Measurements from ENCODE around the gene KNSTRN. TPM values are rescaled to one million over a fixed set of nuclear protein-coding genes. Genes with fewer than 3 reads are reported as not detected.

The KNSTRN gene
- total RNA-seq, 2 donors from 2014 or later, result 12.9 to 19.8 TPM

DNA sequence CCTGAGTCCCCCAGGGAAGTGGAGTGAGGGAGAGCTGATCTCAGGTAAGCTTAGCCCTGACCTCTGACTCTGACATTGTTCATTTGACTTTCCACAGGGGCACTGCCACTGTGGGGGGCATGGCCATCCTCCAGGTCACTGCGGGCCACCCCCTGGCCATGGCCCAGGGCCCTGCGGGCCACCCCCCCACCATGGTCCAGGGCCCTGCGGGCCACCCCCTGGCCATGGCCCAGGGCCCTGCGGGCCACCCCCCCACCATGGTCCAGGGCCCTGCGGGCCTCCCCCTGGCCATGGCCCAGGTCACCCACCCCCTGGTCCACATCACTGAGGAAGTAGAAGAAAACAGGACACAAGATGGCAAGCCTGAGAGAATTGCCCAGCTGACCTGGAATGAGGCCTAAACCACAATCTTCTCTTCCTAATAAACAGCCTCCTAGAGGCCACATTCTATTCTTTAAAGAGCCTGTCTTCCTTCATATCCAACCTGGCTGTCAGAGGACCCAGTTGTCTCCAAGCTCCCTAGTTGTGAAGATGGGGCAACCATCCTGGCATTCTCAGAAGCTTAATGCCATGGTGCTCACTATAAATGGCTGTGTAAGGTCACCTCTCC lies 26.4 kb upstream of the KNSTRN start:
- TF ChIP-seq, protein P1, sequence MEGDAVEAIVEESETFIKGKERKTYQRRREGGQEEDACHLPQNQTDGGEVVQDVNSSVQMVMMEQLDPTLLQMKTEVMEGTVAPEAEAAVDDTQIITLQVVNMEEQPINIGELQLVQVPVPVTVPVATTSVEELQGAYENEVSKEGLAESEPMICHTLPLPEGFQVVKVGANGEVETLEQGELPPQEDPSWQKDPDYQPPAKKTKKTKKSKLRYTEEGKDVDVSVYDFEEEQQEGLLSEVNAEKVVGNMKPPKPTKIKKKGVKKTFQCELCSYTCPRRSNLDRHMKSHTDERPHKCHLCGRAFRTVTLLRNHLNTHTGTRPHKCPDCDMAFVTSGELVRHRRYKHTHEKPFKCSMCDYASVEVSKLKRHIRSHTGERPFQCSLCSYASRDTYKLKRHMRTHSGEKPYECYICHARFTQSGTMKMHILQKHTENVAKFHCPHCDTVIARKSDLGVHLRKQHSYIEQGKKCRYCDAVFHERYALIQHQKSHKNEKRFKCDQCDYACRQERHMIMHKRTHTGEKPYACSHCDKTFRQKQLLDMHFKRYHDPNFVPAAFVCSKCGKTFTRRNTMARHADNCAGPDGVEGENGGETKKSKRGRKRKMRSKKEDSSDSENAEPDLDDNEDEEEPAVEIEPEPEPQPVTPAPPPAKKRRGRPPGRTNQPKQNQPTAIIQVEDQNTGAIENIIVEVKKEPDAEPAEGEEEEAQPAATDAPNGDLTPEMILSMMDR (IDR thresholded peaks at IDR 0.05), result no peak
- TF ChIP-seq POLR2A (IDR thresholded peaks at IDR 0.05) (no peak), POLR2AphosphoS5 (IDR thresholded peaks at IDR 0.05) (no peak)
- intact Hi-C loops (cut with DNase I), result loop anchor here (5.0 kb wide), 1 partner anchor 34 kb away; the partner anchor contains the start of gene INAFM2
- Histone ChIP-seq H3K9me3 (no peaks in the 10 kb centered on the region), H3K4me1 (replicated peaks) (peaks cover 4% of the 10 kb centered on the region), H3K4me3 (no peak overlapping the region), H3K27ac (no peak overlapping the region), H3K27me3 (replicated peaks; ENCODE audit: insufficient read depth) (no peaks in the 10 kb centered on the region), H3K36me3 (no peaks in the 10 kb centered on the region)
- no peak for DNase-seq (ENCODE audit: low spot score)
- WGBS, result 97% methylated on average over 4 of the region's 5 CpGs

DNA sequence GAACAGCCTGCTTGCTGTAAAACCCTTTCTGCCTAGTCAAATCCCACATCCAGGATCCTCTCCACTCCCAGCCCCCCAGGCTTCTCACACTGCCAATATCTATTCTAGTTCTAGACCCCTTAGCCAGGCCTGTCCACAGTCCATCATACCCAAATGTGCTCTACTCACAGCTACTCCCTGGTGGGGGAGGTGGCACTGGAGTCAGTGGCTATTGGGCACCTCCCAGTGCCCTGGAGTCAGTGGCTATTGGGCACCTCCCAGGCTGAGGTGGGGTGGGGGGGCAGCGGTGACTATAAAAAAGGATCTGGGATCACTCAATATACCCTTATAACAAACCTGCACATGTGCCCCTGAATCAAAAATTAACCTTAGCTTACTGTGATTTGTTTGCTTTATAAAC lies 25.3 kb upstream of the KNSTRN start:
- no peak overlapping the region for H3K27ac ChIP-seq
- H3K27me3 ChIP-seq (replicated peaks; ENCODE audit: insufficient read depth), result no peaks in the 10 kb centered on the region
- TF ChIP-seq POLR2AphosphoS5 (IDR thresholded peaks at IDR 0.05), result no peak
- TF ChIP-seq, protein P1 (IDR thresholded peaks at IDR 0.05), result no peak
- no peak for TF ChIP-seq POLR2A (IDR thresholded peaks at IDR 0.05)
- no peak for DNase-seq (ENCODE audit: low spot score)
- H3K36me3 ChIP-seq, result no peaks in the 10 kb centered on the region
- intact Hi-C loops (cut with DNase I), result loop anchor here (5.0 kb wide), 1 partner anchor 35 kb away; the partner anchor contains the start of gene INAFM2
- H3K4me1 ChIP-seq (replicated peaks), result peaks cover 4% of the 10 kb centered on the region
- WGBS, result 67% methylated on average over 1 of the region's 1 CpG
- no peak overlapping the region for H3K4me3 ChIP-seq
- no peaks in the 10 kb centered on the region for H3K9me3 ChIP-seq

DNA sequence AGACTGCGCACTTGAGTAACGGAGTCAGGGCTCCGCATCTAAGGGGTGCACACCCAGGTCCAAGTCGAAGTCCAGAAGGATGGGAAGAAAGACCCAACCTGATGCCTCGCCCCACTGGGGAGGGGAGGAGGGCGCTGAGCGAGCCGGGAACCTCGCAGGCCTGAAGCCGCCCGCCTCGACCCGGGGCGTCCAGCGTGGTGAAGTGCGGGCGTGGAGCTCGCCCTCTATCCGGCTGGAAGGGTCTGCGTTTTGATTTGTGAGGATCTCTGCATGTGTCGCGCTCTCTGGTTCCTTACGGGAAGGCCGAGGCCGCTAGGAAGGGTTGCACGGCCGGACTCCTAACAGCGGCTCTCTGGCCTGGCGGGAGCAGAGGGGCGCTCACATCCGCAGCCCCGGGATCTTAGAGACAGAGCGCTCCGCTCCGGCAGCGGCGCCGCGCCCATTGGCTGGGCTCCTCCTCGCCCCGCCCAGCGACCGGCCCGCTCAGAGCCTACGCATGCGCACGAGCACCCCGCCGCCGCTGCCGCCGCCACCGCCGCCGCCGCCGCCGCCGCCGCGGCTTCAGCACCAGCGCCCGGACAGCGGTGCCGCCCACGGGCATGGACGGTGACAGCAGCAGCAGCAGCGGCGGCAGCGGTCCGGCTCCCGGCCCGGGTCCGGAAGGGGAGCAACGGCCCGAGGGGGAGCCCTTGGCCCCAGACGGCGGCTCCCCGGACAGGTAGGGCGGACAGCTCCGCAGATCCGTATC lies 24.6 kb upstream of the KNSTRN start, which contains the start of gene DISP2:
TSS of gene DISP2 (plus strand) at position 497 of the 748 bp plus-strand sequence. CDS start at position 600, 103 bp downstream.
- Histone ChIP-seq H3K27me3 (replicated peaks; ENCODE audit: insufficient read depth) (no peaks in the 10 kb centered on the region), H3K36me3 (no peaks in the 10 kb centered on the region), H3K27ac (no peak within 1 kb of the TSS), H3K4me3 (peak within 1 kb of the TSS; percentile 28 to 40), H3K9me3 (no peaks in the 10 kb centered on the region), H3K4me1 (replicated peaks) (peaks cover 4% of the 10 kb centered on the region)
- WGBS, result 4% methylated on average over 59 of the region's 82 CpGs
- intact Hi-C loops (cut with DNase I), result loop anchor here (5.0 kb wide), 1 partner anchor 36 kb away; the partner anchor contains the start of gene INAFM2
- no peak for TF ChIP-seq POLR2AphosphoS5 (IDR thresholded peaks at IDR 0.05)
- TF ChIP-seq, protein P1 (IDR thresholded peaks at IDR 0.05), result peak in 1 of 4 experiments; percentile 21
- peak; percentile 80 for DNase-seq (ENCODE audit: low spot score)

DNA sequence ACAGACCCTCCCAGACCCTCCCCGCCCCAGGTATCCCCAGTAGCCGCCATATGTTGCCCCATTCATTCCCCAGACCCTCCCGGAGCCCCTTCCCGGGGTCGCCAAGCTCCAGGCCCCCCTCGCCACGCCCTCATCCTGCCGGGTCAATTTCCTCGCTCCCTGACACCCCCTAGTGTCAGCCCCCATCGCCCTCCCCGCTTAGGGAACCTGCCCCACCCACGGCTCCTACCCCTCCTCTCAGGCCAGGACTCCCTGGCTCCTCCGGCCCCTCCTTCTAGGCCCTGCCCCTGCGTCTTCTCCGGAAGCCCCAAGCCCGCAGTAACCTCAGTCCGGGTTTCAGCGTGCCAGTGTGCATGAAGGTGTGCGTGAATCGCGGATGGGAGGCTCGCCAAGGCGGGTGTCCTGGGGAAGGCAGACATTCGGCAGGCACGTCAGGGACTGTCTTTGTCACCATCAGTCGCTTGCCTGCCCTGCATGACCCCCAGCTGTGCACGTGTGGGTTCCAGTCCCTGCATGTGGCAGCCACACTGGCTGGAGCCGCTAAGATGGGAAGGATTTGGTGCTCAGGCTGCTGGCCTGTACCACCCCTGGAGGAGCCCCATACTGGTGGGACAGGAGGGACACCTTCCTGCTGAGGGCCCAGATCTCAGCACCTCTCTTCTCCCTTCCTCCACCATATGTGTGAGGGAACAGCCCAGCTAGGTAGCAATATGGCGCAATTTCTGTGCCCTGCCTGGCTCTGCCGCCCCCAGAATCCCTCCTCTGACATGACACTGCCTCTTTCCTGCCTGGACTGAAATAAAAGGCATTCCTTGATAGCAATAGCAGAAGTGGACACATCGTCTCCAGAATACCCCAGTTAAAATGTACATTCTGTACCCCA lies 23.8 kb upstream of the KNSTRN start:
- no peaks in the 10 kb centered on the region for H3K9me3 ChIP-seq
- intact Hi-C loops (cut with DNase I), result loop anchor here (5.0 kb wide), 1 partner anchor 36 kb away; the partner anchor contains the start of gene INAFM2
- no peaks in the 10 kb centered on the region for H3K27me3 ChIP-seq (replicated peaks; ENCODE audit: insufficient read depth)
- H3K36me3 ChIP-seq, result no peaks in the 10 kb centered on the region
- TF ChIP-seq, protein P1 (IDR thresholded peaks at IDR 0.05), result no peak
- TF ChIP-seq POLR2A (IDR thresholded peaks at IDR 0.05), result no peak
- H3K27ac ChIP-seq, result no peak overlapping the region
- H3K4me1 ChIP-seq (replicated peaks), result peaks cover 4% of the 10 kb centered on the region
- DNase-seq (ENCODE audit: low spot score), result no peak
- H3K4me3 ChIP-seq, result peak overlapping the region; percentile 28 to 40
- WGBS, result 8% methylated on average over 31 of the region's 31 CpGs
